H1 (cell line): ENCODE data around the gene UNC93A. TPM values are rescaled to one million over a fixed set of nuclear protein-coding genes. Genes with fewer than 3 reads are reported as not detected.
A peak's percentile ranks its signal among the peaks of the same experiment; 100 is the strongest.

Source experiments
- CTCF ChIA-PET: fragments of 300-600 bp; sonication (Branson Sonifier 250); formaldehyde crosslinking; loops from one replicate; lab custom pipeline; 2021; ENCODE audit not compliant: partially characterized antibody; lab: Charles Lee
- POLR2A ChIA-PET: fragments of 300-600 bp; sonication (Branson Sonifier 250); formaldehyde crosslinking; loops from one replicate; lab custom pipeline; 2021; ENCODE audit warnings: inconsistent platforms; ENCODE audit not compliant: partially characterized antibody; lab: Charles Lee
- DNase-seq, 2 experiments: peaks; one replicate each; pipeline versions ENCODE4 v3.0.0 to v3.0.0-alpha.2; 2010 to 2022; ENCODE audit warnings: low spot score in 2 of 2, low read depth in 1 of 2, mixed read lengths in 1 of 2
- FAIRE-seq: peaks from 2 replicates; lab custom pipeline; 2011; peaks lifted over from hg19 to GRCh38; lab: Jason Lieb, UNC
- H2AFZ ChIP-seq: 2 replicates; pipeline ENCODE4 v1.8.1; 2012; ENCODE audit warnings: low read length, inconsistent platforms
- H2AK5ac ChIP-seq: 2 replicates; pipeline ENCODE4 v1.6.1; 2013; ENCODE audit warnings: low read depth, low read length
- H2BK120ac ChIP-seq: replicated peaks from 2 replicates; pipeline ENCODE3; 2013; ENCODE audit warnings: low read depth, low read length, inconsistent platforms
- H2BK12ac ChIP-seq: 2 replicates; pipeline ENCODE4 v1.6.1; 2013; ENCODE audit warnings: low read depth, low read length
- H2BK15ac ChIP-seq: 2 replicates; pipeline ENCODE4 v1.6.1; 2013; ENCODE audit warnings: low read length
- H2BK20ac ChIP-seq: 2 replicates; pipeline ENCODE4 v1.6.1; 2013; ENCODE audit warnings: low read length
- H2BK5ac ChIP-seq: 2 replicates; pipeline ENCODE4 v1.6.1; 2013; ENCODE audit warnings: low read depth, low read length
- H3K14ac ChIP-seq: 2 replicates; pipeline ENCODE4 v1.6.1; 2013; ENCODE audit warnings: inconsistent platforms; ENCODE audit not compliant: insufficient read length
- H3K18ac ChIP-seq: 2 replicates; pipeline ENCODE4 v1.6.1; 2013; ENCODE audit warnings: low read length; ENCODE audit errors: extremely low read depth
- H3K23ac ChIP-seq: 2 replicates; pipeline ENCODE4 v1.6.1; 2013; ENCODE audit warnings: inconsistent platforms; ENCODE audit not compliant: insufficient read length
- H3K23me2 ChIP-seq: 2 replicates; pipeline ENCODE4 v1.6.1; 2013; ENCODE audit warnings: low read depth, low read length
- H3K27ac ChIP-seq: 2 replicates; pipeline ENCODE4 v1.6.1; 2011; ENCODE audit warnings: low read depth, low read length, inconsistent platforms
- H3K27me3 ChIP-seq, 4 experiments: replicated peaks in 1 of 4; 1 replicate in 1 of 4; 2 replicates in 3 of 4; pipeline versions ENCODE4 v1.6.1 to v1.8.1; 2011 to 2013; ENCODE audit warnings: low read length in 3 of 4, mild to moderate bottlenecking in 3 of 4, inconsistent platforms in 2 of 4, mixed read lengths in 2 of 4, moderate library complexity in 1 of 4; ENCODE audit not compliant: control insufficient read depth in 3 of 4, insufficient read depth in 3 of 4; ENCODE audit errors: extremely low read depth in 1 of 4
- H3K36me3 ChIP-seq, 4 experiments: 2 replicates each; pipeline versions ENCODE4 v1.6.1 to v1.8.1; 2011 to 2013; ENCODE audit warnings: mild to moderate bottlenecking in 4 of 4, low read length in 3 of 4, moderate library complexity in 2 of 4, control low read depth in 1 of 4, inconsistent platforms in 1 of 4; ENCODE audit not compliant: insufficient read depth in 4 of 4, control insufficient read depth in 2 of 4
- H3K4ac ChIP-seq: replicated peaks from 2 replicates; pipeline ENCODE3; 2013; ENCODE audit warnings: low read length, low read depth, mixed read lengths, inconsistent platforms; ENCODE audit not compliant: insufficient read length
- H3K4me1 ChIP-seq, 4 experiments: replicated peaks in 1 of 4; 1 replicate in 1 of 4; 2 replicates in 3 of 4; pipeline versions ENCODE4 v1.6.1 to v1.8.1; 2011 to 2013; ENCODE audit warnings: low read length in 3 of 4, inconsistent platforms in 2 of 4, mixed read lengths in 1 of 4; ENCODE audit not compliant: insufficient read depth in 4 of 4, control insufficient read depth in 3 of 4
- H3K4me2 ChIP-seq, 2 experiments: 2 replicates each; pipeline versions ENCODE4 v1.6.1 to v1.8.1; 2011 to 2013; ENCODE audit warnings: low read depth in 2 of 2, low read length in 2 of 2, control low read depth in 1 of 2, inconsistent platforms in 1 of 2, mild to moderate bottlenecking in 1 of 2; ENCODE audit not compliant: insufficient read depth in 1 of 2
- H3K4me3 ChIP-seq, 4 experiments: fragments of 200-600, 300-600 bp in 1 of 4; sonication (generic), shearing (Covaris generic), sonication (Bioruptor Twin) in 1 of 4; 2 replicates each; pipeline versions ENCODE4 v1.5.1 to v1.8.1; 2011 to 2016; ENCODE audit warnings: low read length in 4 of 4, low read depth in 3 of 4, control low read depth in 2 of 4, inconsistent platforms in 2 of 4, mild to moderate bottlenecking in 2 of 4, mixed read lengths in 1 of 4, moderate library complexity in 1 of 4; ENCODE audit not compliant: insufficient read depth in 2 of 4; ENCODE audit errors: extremely low read depth in 1 of 4
- H3K56ac ChIP-seq: replicated peaks from 2 replicates; pipeline ENCODE3; 2013; ENCODE audit warnings: low read depth, mild to moderate bottlenecking, mixed read lengths, low read length, inconsistent platforms; ENCODE audit not compliant: insufficient read length
- H3K79me1 ChIP-seq: 2 replicates; pipeline ENCODE4 v1.6.1; 2013; ENCODE audit warnings: low read depth, low read length, control low read depth
- H3K79me2 ChIP-seq, 2 experiments: 2 replicates each; pipeline versions ENCODE4 v1.6.1 to v1.8.1; 2012 to 2013; ENCODE audit warnings: low read length in 2 of 2, mild to moderate bottlenecking in 2 of 2, inconsistent platforms in 1 of 2; ENCODE audit not compliant: insufficient read depth in 2 of 2, control insufficient read depth in 1 of 2
- H3K9ac ChIP-seq, 4 experiments: replicated peaks in 1 of 4; 1 replicate in 1 of 4; 2 replicates in 3 of 4; pipeline versions ENCODE4 v1.6.1 to v1.8.1; 2011 to 2013; ENCODE audit warnings: low read depth in 3 of 4, low read length in 3 of 4, control low read depth in 2 of 4, mild to moderate bottlenecking in 2 of 4, moderate library complexity in 2 of 4, inconsistent platforms in 1 of 4; ENCODE audit errors: extremely low read depth in 1 of 4
- H3K9me3 ChIP-seq, 2 experiments: 2 replicates each; pipeline versions ENCODE4 v1.6.1 to v1.8.1; 2012 to 2013; ENCODE audit warnings: mild to moderate bottlenecking in 2 of 2, moderate library complexity in 2 of 2, control low read depth in 1 of 2, inconsistent platforms in 1 of 2, low read depth in 1 of 2, low read length in 1 of 2, mixed read lengths in 1 of 2; ENCODE audit not compliant: insufficient read depth in 2 of 2
- H4K20me1 ChIP-seq, 2 experiments: replicated peaks in 1 of 2; 2 replicates each; pipeline versions ENCODE3 to v1.8.1; 2011 to 2013; ENCODE audit warnings: inconsistent platforms in 2 of 2, low read length in 2 of 2, mild to moderate bottlenecking in 1 of 2; ENCODE audit not compliant: insufficient read depth in 2 of 2, control insufficient read depth in 1 of 2
- H4K5ac ChIP-seq: 2 replicates; pipeline ENCODE4 v1.6.1; 2013; ENCODE audit warnings: low read length, low read depth, mixed read lengths, inconsistent platforms; ENCODE audit not compliant: insufficient read length
- H4K8ac ChIP-seq: 2 replicates; pipeline ENCODE4 v1.8.0; 2013; ENCODE audit warnings: mild to moderate bottlenecking, moderate library complexity, low read length, inconsistent platforms; ENCODE audit not compliant: insufficient read depth; ENCODE audit errors: extremely low read depth
- H4K91ac ChIP-seq: replicated peaks from 2 replicates; pipeline ENCODE3; 2013; ENCODE audit warnings: low read length, mixed read lengths, inconsistent platforms; ENCODE audit not compliant: insufficient read length
- BACH1 ChIP-seq: IDR thresholded peaks from 2 replicates; pipeline ENCODE4 v1.6.1; 2012; ENCODE audit warnings: low read length, improper control_type of control experiment
- CBX5 ChIP-seq: fragments of 300-800, 300-1000 bp; sonication (generic); IDR thresholded peaks from 2 replicates; pipeline ENCODE4 v1.7.1; 2016; ENCODE audit warnings: antibody characterized with exemption, low read length, low read depth
- CEBPB ChIP-seq: IDR thresholded peaks from 2 replicates; pipeline ENCODE4 v1.6.1; 2012; ENCODE audit warnings: low read depth, low read length
- CHD1 ChIP-seq: IDR thresholded peaks from 2 replicates; pipeline ENCODE4 v1.6.1; 2012; ENCODE audit warnings: low read depth, low read length, improper control_type of control experiment
- FOSL1 ChIP-seq: IDR thresholded peaks from 2 replicates; pipeline ENCODE4 v1.6.1; 2011; ENCODE audit warnings: mild to moderate bottlenecking, low read depth, low read length, moderate library complexity; ENCODE audit not compliant: insufficient read depth
- HDAC6 ChIP-seq: IDR thresholded peaks from one replicate; pipeline ENCODE4 v1.7.1; 2012; ENCODE audit warnings: low read depth, mild to moderate bottlenecking, inconsistent platforms, low read length, moderate library complexity
- JUN ChIP-seq: IDR thresholded peaks from 2 replicates; pipeline ENCODE4 v1.6.1; 2011; ENCODE audit warnings: low read depth, mild to moderate bottlenecking, improper control_type of control experiment, low read length
- KDM5A ChIP-seq: fragments of 200-600 bp; IDR thresholded peaks from 2 replicates; pipeline ENCODE4 v1.7.1; 2012; ENCODE audit warnings: mild to moderate bottlenecking, low read length, inconsistent platforms, mixed read lengths
- NRF1 ChIP-seq: IDR thresholded peaks from 2 replicates; pipeline ENCODE4 v1.6.1; 2011; ENCODE audit warnings: mild to moderate bottlenecking, low read depth, low read length, improper control_type of control experiment
- TCF12 ChIP-seq: IDR thresholded peaks from 2 replicates; pipeline ENCODE4 v1.6.1; 2011; ENCODE audit warnings: low read depth, mild to moderate bottlenecking, low read length
- YY1 ChIP-seq: IDR thresholded peaks from 2 replicates; pipeline ENCODE4 v1.6.1; 2011; ENCODE audit warnings: low read depth, mild to moderate bottlenecking, low read length
- WGBS, 2 experiments: shearing (Covaris generic) in 1 of 2; methylation state at CpG; one replicate each; pipeline versions ENCODE4 v1.1.6 to v1.1.7; 2013 to 2015; ENCODE audit warnings: low lambda C conversion rate in 2 of 2, mixed read lengths in 2 of 2, inconsistent platforms in 1 of 2, low coverage in 1 of 2, missing lambda C conversion rate in 1 of 2; ENCODE audit not compliant: insufficient replicate concordance in 2 of 2, insufficient coverage in 1 of 2, insufficient read length in 1 of 2; ENCODE audit errors: extremely low coverage in 1 of 2, missing lambda C conversion rate in 1 of 2; 5-methylcytosine and 5-hydroxymethylcytosine counted together
- polyA plus RNA-seq, 7 experiments: library from polyadenylated mRNA; depleted of rRNA in 3 of 7; stranded (reverse) in 5 of 7; unstranded in 2 of 7; fragments of >200 nt in 5 of 7; fragments of 200-250 nt in 2 of 7; gene quantifications; 1 replicate in 5 of 7; 2 replicates in 1 of 7; 4 replicates in 1 of 7; pipeline versions ENCODE4 v1.2.1 to v1.2.3, GENCODE V29; 2011 to 2013; ENCODE audit warnings: missing spikeins in 2 of 7, mixed read lengths in 2 of 7
- total RNA-seq: library from RNA; stranded (reverse); fragmentation: NEBNext Ultra II Directional; extraction: Animal tissue kit (Norgen Biotek cat#: 25700); gene quantifications from 2 replicates; pipeline ENCODE4 v1.2.1, GENCODE V29; 2021
- TF ChIP-seq, protein P1 (sequence below): IDR thresholded peaks from 2 replicates; pipeline ENCODE4 v1.6.1; 2012; ENCODE audit warnings: low read length, inconsistent platforms

UNC93A gene
- total and polyA plus RNA-seq, 2 of the 8 experiments (the other 6 are each of a cell fraction or from before 2014, with no cell fraction given): 0.39 TPM; not detected in 1

DNA sequence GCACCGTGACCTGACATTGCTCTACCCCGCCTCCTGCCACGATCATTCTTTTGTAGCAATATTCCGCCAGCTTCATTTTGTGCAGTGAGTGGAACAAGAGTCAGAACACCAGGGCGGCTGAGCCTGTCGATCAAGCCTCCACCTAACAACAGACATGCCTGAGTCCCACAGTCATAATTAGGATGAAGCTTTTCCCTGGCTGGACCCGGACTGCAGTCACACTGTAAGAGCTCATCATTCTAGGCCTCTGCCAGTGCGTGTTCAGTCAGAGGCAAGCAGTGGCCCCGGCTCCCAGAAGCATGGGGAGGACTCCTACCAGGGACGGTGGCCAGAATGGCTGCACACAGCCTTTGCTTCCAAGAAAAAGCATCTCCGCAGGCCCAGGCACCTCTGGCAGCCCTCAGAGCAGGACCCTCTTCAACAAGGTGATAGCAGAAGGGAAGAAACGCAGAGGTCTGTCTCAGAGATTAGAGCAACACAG is 23.2 kb upstream of the UNC93A start:
- peak overlapping the region; percentile 7; the same call in 1 of the 2 replicates for H2BK5ac ChIP-seq
- H3K18ac ChIP-seq: no peak overlapping the region; the same call in 1 of the 2 replicates
- no peaks in the 10 kb centered on the region for H3K27me3 ChIP-seq
- H2BK15ac ChIP-seq: 0 out of 2 replicates have a peak overlapping the region, but pooled peaks have one; percentile 5
- no peak overlapping the region for H3K4me3 ChIP-seq
- H4K20me1 ChIP-seq: no peaks in the 10 kb centered on the region
- no peak for FAIRE-seq
- peak overlapping the region; percentile 43 for H2BK120ac ChIP-seq
- H3K23me2 ChIP-seq: no peaks in the 10 kb centered on the region
- no peak overlapping the region for H3K23ac ChIP-seq
- peak overlapping the region; percentile 48; the same call in 1 of the 2 replicates for H2BK20ac ChIP-seq
- 0 out of 2 replicates have a peak overlapping the region, but pooled peaks have one; percentile 20 for H2BK12ac ChIP-seq
- no peaks in the 10 kb centered on the region for H3K79me1 ChIP-seq
- ChIA-PET POLR2A (interaction anchor here (1.2 kb wide), 1 partner anchor 12 kb away, joined by 4 read pairs; no protein-coding TSS in a partner anchor), CTCF (interaction anchor here (0.5 to 2.1 kb wide), 7 partner anchors 12 to 1061 kb away, joined by 3 to 6 read pairs (median 4); no protein-coding TSS in a partner anchor)
- 0 out of 4 replicates have a peak, but pooled peaks cover 0 to under 1% of the 10 kb centered on the region in 2 experiments for H3K9me3 ChIP-seq
- H3K56ac ChIP-seq: no peak overlapping the region
- no peak overlapping the region for H2AFZ ChIP-seq
- H3K4ac ChIP-seq: no peak overlapping the region
- 92% methylated on average over 12 of the region's 12 CpGs; no CpG with 5 or more reads in 1 of the 2 experiments for WGBS, 2 experiments
- no peak overlapping the region for H4K5ac ChIP-seq
- no peaks in the 10 kb centered on the region for H3K36me3 ChIP-seq
- H3K4me1 ChIP-seq: no peaks in the 10 kb centered on the region; a peak in 2 of 7 replicates
- no peak overlapping the region for H4K8ac ChIP-seq
- peak in 1 of 2 experiments; percentile 39 for DNase-seq
- H3K27ac ChIP-seq: no peak overlapping the region
- no peak overlapping the region for H2AK5ac ChIP-seq
- H4K91ac ChIP-seq: no peak overlapping the region
- no peak overlapping the region for H3K4me2 ChIP-seq
- H3K79me2 ChIP-seq: no peaks in the 10 kb centered on the region
- H3K9ac ChIP-seq: no peak overlapping the region
- no peak overlapping the region for H3K14ac ChIP-seq
- TF ChIP-seq FOSL1 (no peak), CHD1 (no peak), NRF1 (no peak), BACH1 (no peak), YY1 (no peak), CBX5 (no peak), JUN (no peak), KDM5A (no peak), TCF12 (no peak), HDAC6 (no peak), CEBPB (no peak)
- TF ChIP-seq, protein P1, sequence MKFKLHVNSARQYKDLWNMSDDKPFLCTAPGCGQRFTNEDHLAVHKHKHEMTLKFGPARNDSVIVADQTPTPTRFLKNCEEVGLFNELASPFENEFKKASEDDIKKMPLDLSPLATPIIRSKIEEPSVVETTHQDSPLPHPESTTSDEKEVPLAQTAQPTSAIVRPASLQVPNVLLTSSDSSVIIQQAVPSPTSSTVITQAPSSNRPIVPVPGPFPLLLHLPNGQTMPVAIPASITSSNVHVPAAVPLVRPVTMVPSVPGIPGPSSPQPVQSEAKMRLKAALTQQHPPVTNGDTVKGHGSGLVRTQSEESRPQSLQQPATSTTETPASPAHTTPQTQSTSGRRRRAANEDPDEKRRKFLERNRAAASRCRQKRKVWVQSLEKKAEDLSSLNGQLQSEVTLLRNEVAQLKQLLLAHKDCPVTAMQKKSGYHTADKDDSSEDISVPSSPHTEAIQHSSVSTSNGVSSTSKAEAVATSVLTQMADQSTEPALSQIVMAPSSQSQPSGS: no peak
